Caco-2 (cell line): ENCODE data around the gene PRAF2. TPM values are rescaled to one million over a fixed set of nuclear protein-coding genes. Genes with fewer than 3 reads are reported as not detected.
A peak's percentile ranks its signal among the peaks of the same experiment; 100 is the strongest.

ENCODE experiments used
- BruUV-seq: library from RNA; stranded (reverse); fragments of 400-500 nt; replicated peaks from 2 replicates; lab custom pipeline; 2021; lab: Mats Ljungman, UMichigan
- CTCF ChIA-PET: fragments of 300-600 bp; sonication (Branson Sonifier 250); formaldehyde crosslinking; loops from one replicate; lab custom pipeline; 2022; ENCODE audit warnings: antibody characterized with exemption; lab: Charles Lee
- POLR2A ChIA-PET: fragments of 300-600 bp; sonication (Branson Sonifier 250); formaldehyde crosslinking; loops from one replicate; lab custom pipeline; 2022; ENCODE audit warnings: antibody characterized with exemption; lab: Charles Lee
- DNase-seq, 2 experiments: peaks; one replicate each; pipeline versions ENCODE4 v3.0.0 to v3.0.0-alpha.2; 2020 to 2022
- H3K27me3 ChIP-seq: replicated peaks from 2 replicates; pipeline ENCODE4 v1.6.0; 2011; ENCODE audit warnings: low read length; ENCODE audit not compliant: control insufficient read depth, insufficient read depth
- H3K36me3 ChIP-seq: 2 replicates; pipeline ENCODE4 v1.5.1; 2011; ENCODE audit warnings: low read length; ENCODE audit not compliant: control insufficient read depth, insufficient read depth
- H3K4me1 ChIP-seq: fragments of 250-450 bp; sonication (Bioruptor Pico); 2 replicates; pipeline ENCODE4 v1.5.1; 2020; ENCODE audit warnings: mild to moderate bottlenecking
- H3K4me3 ChIP-seq: 2 replicates; pipeline ENCODE4 v1.5.1; 2011; ENCODE audit warnings: low read depth, mild to moderate bottlenecking, control low read depth, low read length
- H3K9me3 ChIP-seq: fragments of 250-450 bp; sonication (Bioruptor Pico); 2 replicates; pipeline ENCODE4 v1.5.1; 2020; ENCODE audit warnings: mild to moderate bottlenecking, moderate library complexity
- H3K27ac Mint-ChIP-seq: one replicate; pipeline ENCODE4 v1.8.0; 2022; ENCODE audit warnings: mixed read lengths; ENCODE audit not compliant: unreplicated experiment
- H3K27me3 Mint-ChIP-seq: one replicate; pipeline ENCODE4 v1.8.0; 2022; ENCODE audit warnings: mixed read lengths; ENCODE audit not compliant: insufficient read depth, unreplicated experiment
- H3K36me3 Mint-ChIP-seq: one replicate; pipeline ENCODE4 v1.8.0; 2022; ENCODE audit warnings: mild to moderate bottlenecking, mixed read lengths; ENCODE audit not compliant: insufficient read depth, unreplicated experiment
- H3K4me1 Mint-ChIP-seq: one replicate; pipeline ENCODE4 v1.8.0; 2022; ENCODE audit warnings: low read depth, mixed read lengths; ENCODE audit not compliant: unreplicated experiment
- H3K4me3 Mint-ChIP-seq: one replicate; pipeline ENCODE4 v1.8.0; 2022; ENCODE audit warnings: mild to moderate bottlenecking, moderate library complexity, mixed read lengths; ENCODE audit not compliant: unreplicated experiment
- H3K9me3 Mint-ChIP-seq: one replicate; pipeline ENCODE4 v1.8.0; 2022; ENCODE audit warnings: mixed read lengths; ENCODE audit not compliant: unreplicated experiment
- intact Hi-C: fragments of 100-400 bp; cut with micrococcal nuclease; formaldehyde crosslinking; loops from one replicate; pipeline ENCODE4 v1.10.0; 2022; ENCODE audit not compliant: unreplicated experiment
- total RNA-seq: library from RNA; stranded (reverse); gene quantifications from 2 replicates; pipeline ENCODE4 v1.2.3, GENCODE V29; 2022
- TF ChIP-seq, protein P1 (sequence below), 2 experiments: fragments of 200-600 bp in 1 of 2; IDR thresholded peaks; 1 replicate in 1 of 2; 2 replicates in 1 of 2; pipeline versions ENCODE4 v1.5.1 to v1.8.0; 2011 to 2022; ENCODE audit warnings: antibody characterized with exemption in 1 of 2, control low read depth in 1 of 2, inconsistent platforms in 1 of 2, low read depth in 1 of 2, low read length in 1 of 2, mild to moderate bottlenecking in 1 of 2, moderate library complexity in 1 of 2; ENCODE audit not compliant: insufficient read depth in 1 of 2, severe bottlenecking in 1 of 2, unreplicated experiment in 1 of 2

The PRAF2 gene
- total RNA-seq, 1 experiment from 2014 or later: 5.4 TPM

DNA sequence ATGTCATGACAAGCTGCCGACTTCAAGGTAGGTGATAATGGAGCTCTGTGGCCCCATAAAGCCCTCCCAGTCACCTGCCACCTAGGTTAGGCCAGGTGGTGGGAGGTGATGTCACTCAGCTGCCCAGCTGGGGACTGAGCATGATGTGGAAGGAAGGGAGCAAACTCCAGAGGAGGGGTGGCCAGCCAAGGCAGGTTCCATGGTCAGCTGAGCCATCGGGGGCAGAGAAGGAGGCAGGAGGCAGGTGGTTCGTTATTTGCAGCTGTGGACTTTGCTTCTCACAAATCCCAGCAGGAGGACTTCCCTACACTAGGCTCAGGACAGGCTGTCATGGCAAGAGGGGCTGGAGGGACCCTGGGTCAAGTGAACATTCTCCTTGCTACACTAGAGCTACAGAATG lies 12.9 kb downstream of the PRAF2 start:
- Histone ChIP-seq H3K4me3 (no peak overlapping the region), H3K27me3 (no peaks in the 10 kb centered on the region), H3K4me1 (no peaks in the 10 kb centered on the region), H3K36me3 (no peaks in the 10 kb centered on the region; the same call in 1 of the 2 replicates), H3K9me3 (no peaks in the 10 kb centered on the region)
- ChIA-PET CTCF (no interaction called here), POLR2A (no interaction called here)
- BruUV-seq: no TSS peak
- Mint-ChIP-seq H3K36me3 (peaks cover 17% of the 10 kb centered on the region), H3K27me3 (no peaks in the 10 kb centered on the region), H3K4me3 (no peak overlapping the region), H3K27ac (no peak overlapping the region), H3K9me3 (no peaks in the 10 kb centered on the region), H3K4me1 (no peaks in the 10 kb centered on the region)
- TF ChIP-seq, protein P1, sequence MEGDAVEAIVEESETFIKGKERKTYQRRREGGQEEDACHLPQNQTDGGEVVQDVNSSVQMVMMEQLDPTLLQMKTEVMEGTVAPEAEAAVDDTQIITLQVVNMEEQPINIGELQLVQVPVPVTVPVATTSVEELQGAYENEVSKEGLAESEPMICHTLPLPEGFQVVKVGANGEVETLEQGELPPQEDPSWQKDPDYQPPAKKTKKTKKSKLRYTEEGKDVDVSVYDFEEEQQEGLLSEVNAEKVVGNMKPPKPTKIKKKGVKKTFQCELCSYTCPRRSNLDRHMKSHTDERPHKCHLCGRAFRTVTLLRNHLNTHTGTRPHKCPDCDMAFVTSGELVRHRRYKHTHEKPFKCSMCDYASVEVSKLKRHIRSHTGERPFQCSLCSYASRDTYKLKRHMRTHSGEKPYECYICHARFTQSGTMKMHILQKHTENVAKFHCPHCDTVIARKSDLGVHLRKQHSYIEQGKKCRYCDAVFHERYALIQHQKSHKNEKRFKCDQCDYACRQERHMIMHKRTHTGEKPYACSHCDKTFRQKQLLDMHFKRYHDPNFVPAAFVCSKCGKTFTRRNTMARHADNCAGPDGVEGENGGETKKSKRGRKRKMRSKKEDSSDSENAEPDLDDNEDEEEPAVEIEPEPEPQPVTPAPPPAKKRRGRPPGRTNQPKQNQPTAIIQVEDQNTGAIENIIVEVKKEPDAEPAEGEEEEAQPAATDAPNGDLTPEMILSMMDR (IDR thresholded peaks at IDR 0.05; ENCODE audit: insufficient read depth in 1 of 2, low read depth in 1 of 2, low read length in 1 of 2, severe bottlenecking in 1 of 2, unreplicated experiment in 1 of 2): no peak
- DNase-seq: no peak
- intact Hi-C loops: no loop called here

DNA sequence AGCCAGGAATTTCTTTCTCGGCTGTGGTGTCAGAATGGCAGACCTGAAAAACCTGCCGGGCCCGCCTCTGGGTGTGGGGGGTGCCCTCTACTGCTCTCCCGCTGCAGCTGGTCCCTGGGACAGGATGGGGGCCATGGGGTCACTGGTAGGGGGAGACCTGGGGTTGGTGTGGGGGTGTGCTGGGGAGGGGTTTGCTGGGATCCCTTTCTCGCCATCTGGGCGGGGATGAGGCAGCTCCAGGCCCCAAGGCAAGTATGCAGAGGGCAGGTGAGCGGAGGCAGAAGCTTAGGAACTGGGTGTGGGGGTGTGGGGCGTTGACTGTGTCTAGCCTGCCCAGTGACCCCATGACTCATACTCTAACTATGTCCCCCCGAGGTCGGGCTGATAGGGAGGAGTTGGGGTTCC lies 14.1 kb downstream of the PRAF2 start:
- Histone ChIP-seq H3K9me3 (no peaks in the 10 kb centered on the region), H3K4me3 (peak overlapping the region; percentile 54), H3K27me3 (no peaks in the 10 kb centered on the region), H3K4me1 (no peaks in the 10 kb centered on the region), H3K36me3 (no peaks in the 10 kb centered on the region; the same call in 1 of the 2 replicates)
- Mint-ChIP-seq H3K4me3 (peak overlapping the region; percentile 84), H3K4me1 (peaks cover 7% of the 10 kb centered on the region), H3K36me3 (peaks cover 17% of the 10 kb centered on the region), H3K27me3 (no peaks in the 10 kb centered on the region), H3K9me3 (no peaks in the 10 kb centered on the region), H3K27ac (peak overlapping the region; percentile 66)
- peak; percentile 52 to 57 for DNase-seq
- TF ChIP-seq, protein P1 (IDR thresholded peaks at IDR 0.05; ENCODE audit: insufficient read depth in 1 of 2, low read depth in 1 of 2, low read length in 1 of 2, severe bottlenecking in 1 of 2, unreplicated experiment in 1 of 2): no peak
- ChIA-PET CTCF (interaction anchor here (1.1 kb wide), 1 partner anchor 16 kb away, joined by 4 read pairs; no protein-coding TSS in a partner anchor), POLR2A (no interaction called here)
- intact Hi-C loops: no loop called here
- no TSS peak for BruUV-seq

DNA sequence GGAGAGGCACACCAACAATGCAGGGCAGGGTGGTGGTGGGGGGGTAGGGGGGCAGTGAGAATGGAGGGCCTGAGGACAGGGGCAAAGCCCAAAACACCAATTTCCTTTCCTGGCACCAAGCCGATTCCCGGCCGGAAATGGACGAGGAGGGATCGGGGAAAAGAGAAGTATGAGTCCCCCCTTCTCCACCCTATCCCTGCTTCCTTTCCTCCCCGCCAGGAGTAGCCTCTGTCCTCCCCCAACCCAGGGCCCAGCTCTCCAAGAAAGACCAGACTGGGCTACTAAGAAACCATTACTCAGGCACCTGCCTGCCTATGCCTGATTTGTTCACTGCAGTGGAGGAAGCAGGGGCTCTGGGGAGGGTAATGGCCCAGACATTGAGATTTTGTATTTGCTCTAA lies 14.6 kb downstream of the PRAF2 start:
- no peaks in the 10 kb centered on the region for H3K27me3 ChIP-seq
- intact Hi-C loops: no loop called here
- ChIA-PET POLR2A (no interaction called here), CTCF (interaction anchor here (1.1 kb wide), 1 partner anchor 15 kb away, joined by 4 read pairs; no protein-coding TSS in a partner anchor)
- DNase-seq: no peak
- H3K4me1 ChIP-seq: no peaks in the 10 kb centered on the region
- Mint-ChIP-seq H3K4me3 (peak overlapping the region; percentile 84), H3K4me1 (peaks cover 11% of the 10 kb centered on the region), H3K36me3 (peaks cover 18% of the 10 kb centered on the region), H3K27ac (peak overlapping the region; percentile 66), H3K9me3 (no peaks in the 10 kb centered on the region), H3K27me3 (no peaks in the 10 kb centered on the region)
- no TSS peak for BruUV-seq
- no peaks in the 10 kb centered on the region for H3K9me3 ChIP-seq
- TF ChIP-seq, protein P1 (IDR thresholded peaks at IDR 0.05; ENCODE audit: insufficient read depth in 1 of 2, low read depth in 1 of 2, low read length in 1 of 2, severe bottlenecking in 1 of 2, unreplicated experiment in 1 of 2): no peak
- H3K36me3 ChIP-seq: no peaks in the 10 kb centered on the region; the same call in 1 of the 2 replicates
- peak overlapping the region; percentile 54 for H3K4me3 ChIP-seq
